GM23338 (cell line): Measurements from ENCODE around the gene AFM. TPM values are rescaled to one million over a fixed set of nuclear protein-coding genes. Genes with fewer than 3 reads are reported as not detected.
A peak's percentile ranks its signal among the peaks of the same experiment; 100 is the strongest.

Experiments used
- ATAC-seq: fragments of 200-7000 bp; cut with Tn5 transposase; 3 replicates; pipeline ENCODE4 v1.9.1; 2020
- DNase-seq: peaks from one replicate; pipeline ENCODE4 v3.0.0-alpha.2; 2015; ENCODE audit warnings: low spot score
- H2AFZ ChIP-seq: fragments of 200-600 bp; sonication (generic); 2 replicates; pipeline ENCODE4 v1.8.0; 2016; ENCODE audit warnings: antibody characterized with exemption, mild to moderate bottlenecking, moderate library complexity
- H3F3A ChIP-seq: fragments of 200-600 bp; sonication (generic); replicated peaks from 2 replicates; pipeline ENCODE4 v1.8.0; 2017; ENCODE audit warnings: antibody characterized with exemption, mixed run types, low read depth
- H3K27ac ChIP-seq: fragments of 200-600 bp; sonication (generic); 2 replicates; pipeline ENCODE4 v1.6.1; 2016; ENCODE audit warnings: low read depth
- H3K27me3 ChIP-seq: fragments of 200-600 bp; sonication (generic); 2 replicates; pipeline ENCODE4 v1.8.0; 2016; ENCODE audit warnings: mild to moderate bottlenecking, mixed run types, moderate library complexity; ENCODE audit not compliant: insufficient read depth
- H3K36me3 ChIP-seq: fragments of 200-600 bp; sonication (generic); 2 replicates; pipeline ENCODE4 v1.8.0; 2016; ENCODE audit warnings: mild to moderate bottlenecking; ENCODE audit not compliant: insufficient read depth
- H3K4me1 ChIP-seq: fragments of 200-600 bp; sonication (generic); 2 replicates; pipeline ENCODE4 v1.8.0; 2016; ENCODE audit warnings: mild to moderate bottlenecking, moderate library complexity; ENCODE audit not compliant: insufficient read depth
- H3K4me2 ChIP-seq: fragments of 200-600 bp; sonication (generic); 2 replicates; pipeline ENCODE4 v1.7.1; 2017; ENCODE audit warnings: mixed run types
- H3K4me3 ChIP-seq: fragments of 200-600 bp; sonication (generic); 2 replicates; pipeline ENCODE4 v1.6.1; 2016; ENCODE audit warnings: mixed run types
- H3K79me2 ChIP-seq: fragments of 200-600 bp; sonication (generic); replicated peaks from 2 replicates; pipeline ENCODE4 v1.8.0; 2017; ENCODE audit warnings: mild to moderate bottlenecking; ENCODE audit not compliant: insufficient read depth
- H3K9me2 ChIP-seq: fragments of 200-600 bp; sonication (generic); 2 replicates; pipeline ENCODE4 v1.8.0; 2017; ENCODE audit not compliant: insufficient read depth
- H4K20me1 ChIP-seq: fragments of 200-600 bp; sonication (generic); replicated peaks from 2 replicates; pipeline ENCODE4 v1.8.0; 2017; ENCODE audit warnings: mild to moderate bottlenecking; ENCODE audit not compliant: insufficient read depth
- H3K27ac Mint-ChIP-seq: 2 replicates; pipeline ENCODE4 v1.8.0; 2020; ENCODE audit warnings: inconsistent platforms, mild to moderate bottlenecking, moderate library complexity, mixed read lengths
- H3K27me3 Mint-ChIP-seq: 3 replicates; pipeline ENCODE4 v1.8.0; 2022; ENCODE audit warnings: low read depth, mild to moderate bottlenecking, moderate library complexity, mixed read lengths, inconsistent platforms; ENCODE audit not compliant: insufficient read depth, poor library complexity
- H3K36me3 Mint-ChIP-seq: 3 replicates; pipeline ENCODE4 v1.8.0; 2021; ENCODE audit warnings: low read depth, mild to moderate bottlenecking, inconsistent platforms, moderate library complexity, mixed read lengths
- H3K4me1 Mint-ChIP-seq: 3 replicates; pipeline ENCODE4 v1.8.0; 2020; ENCODE audit warnings: mild to moderate bottlenecking, inconsistent platforms, mixed read lengths
- H3K4me3 Mint-ChIP-seq: 3 replicates; pipeline ENCODE4 v1.8.0; 2021; ENCODE audit warnings: moderate library complexity, mild to moderate bottlenecking, inconsistent platforms, mixed read lengths
- H3K9me3 Mint-ChIP-seq: 3 replicates; pipeline ENCODE4 v1.8.0; 2020; ENCODE audit warnings: moderate library complexity, mild to moderate bottlenecking, inconsistent platforms, mixed read lengths
- CREB1 ChIP-seq: fragments of 250-450 bp; sonication (Bioruptor Pico); IDR thresholded peaks from 2 replicates; pipeline ENCODE4 v1.5.0; 2020; ENCODE audit warnings: low read depth, mild to moderate bottlenecking, moderate library complexity
- ETS1 ChIP-seq: IDR thresholded peaks from 2 replicates; pipeline ENCODE4 v1.6.1; 2016; ENCODE audit warnings: antibody characterized with exemption
- EZH2 ChIP-seq: fragments of 200-600 bp; sonication (generic); IDR thresholded peaks from one replicate; pipeline ENCODE4 v1.8.0; 2017; ENCODE audit warnings: antibody characterized with exemption, mild to moderate bottlenecking, low read depth; ENCODE audit not compliant: unreplicated experiment
- EZH2phosphoT487 ChIP-seq: fragments of 200-600 bp; sonication (generic); IDR thresholded peaks from one replicate; pipeline ENCODE4 v1.8.1; 2018; ENCODE audit warnings: antibody characterized with exemption; ENCODE audit not compliant: unreplicated experiment
- JUNB ChIP-seq: IDR thresholded peaks from one replicate; pipeline ENCODE4 v1.6.1; 2016; ENCODE audit warnings: antibody characterized with exemption; ENCODE audit not compliant: unreplicated experiment
- NANOG ChIP-seq: IDR thresholded peaks from 2 replicates; pipeline ENCODE4 v1.6.1; 2016; ENCODE audit warnings: antibody characterized with exemption, borderline replicate concordance
- POLR2AphosphoS5 ChIP-seq: IDR thresholded peaks from 2 replicates; pipeline ENCODE4 v1.6.1; 2016; ENCODE audit warnings: antibody characterized with exemption, low read depth
- REST ChIP-seq: IDR thresholded peaks from one replicate; pipeline ENCODE4 v1.6.1; 2018; ENCODE audit warnings: antibody characterized with exemption; ENCODE audit not compliant: unreplicated experiment
- STAT1 ChIP-seq: IDR thresholded peaks from one replicate; pipeline ENCODE4 v1.6.1; 2016; ENCODE audit warnings: antibody characterized with exemption; ENCODE audit not compliant: unreplicated experiment
- ZNF114 ChIP-seq: fragments of 250-450 bp; sonication (Bioruptor Pico); IDR thresholded peaks from 2 replicates; pipeline ENCODE4 v1.5.0; 2020; ENCODE audit warnings: mild to moderate bottlenecking, moderate library complexity
- ZNF331 ChIP-seq: fragments of 250-450 bp; sonication (Bioruptor Pico); IDR thresholded peaks from 2 replicates; pipeline ENCODE4 v1.5.0; 2020; ENCODE audit warnings: low read depth, mild to moderate bottlenecking, moderate library complexity
- ZNF462 ChIP-seq: fragments of 250-450 bp; sonication (Bioruptor Pico); IDR thresholded peaks from 2 replicates; pipeline ENCODE4 v1.5.0; 2020; ENCODE audit warnings: mild to moderate bottlenecking, moderate library complexity
- polyA plus RNA-seq: library from polyadenylated mRNA; unstranded; fragments of >200 nt; fragmentation: Nextera tagmentation; extraction: Ambion mirVana; gene quantifications from 2 replicates; pipeline ENCODE4 v1.2.1, GENCODE V29; 2016
- total RNA-seq: library from RNA; depleted of rRNA; stranded (reverse); fragments of >200 nt; shearing (Covaris generic); gene quantifications from 2 replicates; pipeline ENCODE4 v1.2.3, GENCODE V29; 2014
- TF ChIP-seq, protein P1 (sequence below), 2 experiments: fragments of 200-600 bp in 1 of 2; sonication (generic) in 1 of 2; conservative IDR thresholded peaks; 2 replicates each; pipeline versions ENCODE4 v1.5.1 to v1.6.1; 2016 to 2017; ENCODE audit warnings: antibody characterized with exemption in 2 of 2, low read depth in 2 of 2, mild to moderate bottlenecking in 2 of 2, moderate library complexity in 1 of 2

The AFM gene
- total and polyA plus RNA-seq, 2 experiments from 2014 or later, result not detected

DNA sequence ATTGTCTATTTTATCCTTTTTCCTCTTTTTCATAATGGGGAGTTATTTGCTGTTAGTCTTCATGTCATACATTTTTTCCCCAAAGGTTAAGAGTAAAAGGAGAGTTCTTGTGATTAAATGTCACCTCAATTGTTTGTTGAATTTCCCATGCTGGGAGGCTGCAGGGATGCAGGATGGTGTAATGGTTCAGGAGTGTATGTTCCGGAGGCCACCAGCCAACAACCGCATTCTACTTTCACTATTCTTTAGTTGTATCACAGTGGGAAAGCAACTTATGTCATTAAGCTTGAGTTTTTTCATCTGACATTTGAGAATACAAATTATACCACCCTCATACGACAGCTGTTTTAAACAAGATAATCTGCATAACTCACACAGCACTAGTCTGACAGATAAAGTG, 30.1 kb upstream of the AFM start:
- no peaks in the 10 kb centered on the region for H3K79me2 ChIP-seq
- no peaks in the 10 kb centered on the region for H3F3A ChIP-seq
- TF ChIP-seq EZH2phosphoT487 (no peak), ZNF331 (CRISPR knock-in tag) (no peak), REST (no peak), ETS1 (no peak), CREB1 (0 out of 2 replicates have a peak, but pooled peaks have one; percentile 4), POLR2AphosphoS5 (no peak), EZH2 (no peak), ZNF114 (CRISPR knock-in tag) (no peak), NANOG (peak; percentile 95), ZNF462 (CRISPR knock-in tag) (0 out of 2 replicates have a peak, but pooled peaks have one; percentile 56), STAT1 (no peak), JUNB (no peak)
- TF ChIP-seq, protein P1, sequence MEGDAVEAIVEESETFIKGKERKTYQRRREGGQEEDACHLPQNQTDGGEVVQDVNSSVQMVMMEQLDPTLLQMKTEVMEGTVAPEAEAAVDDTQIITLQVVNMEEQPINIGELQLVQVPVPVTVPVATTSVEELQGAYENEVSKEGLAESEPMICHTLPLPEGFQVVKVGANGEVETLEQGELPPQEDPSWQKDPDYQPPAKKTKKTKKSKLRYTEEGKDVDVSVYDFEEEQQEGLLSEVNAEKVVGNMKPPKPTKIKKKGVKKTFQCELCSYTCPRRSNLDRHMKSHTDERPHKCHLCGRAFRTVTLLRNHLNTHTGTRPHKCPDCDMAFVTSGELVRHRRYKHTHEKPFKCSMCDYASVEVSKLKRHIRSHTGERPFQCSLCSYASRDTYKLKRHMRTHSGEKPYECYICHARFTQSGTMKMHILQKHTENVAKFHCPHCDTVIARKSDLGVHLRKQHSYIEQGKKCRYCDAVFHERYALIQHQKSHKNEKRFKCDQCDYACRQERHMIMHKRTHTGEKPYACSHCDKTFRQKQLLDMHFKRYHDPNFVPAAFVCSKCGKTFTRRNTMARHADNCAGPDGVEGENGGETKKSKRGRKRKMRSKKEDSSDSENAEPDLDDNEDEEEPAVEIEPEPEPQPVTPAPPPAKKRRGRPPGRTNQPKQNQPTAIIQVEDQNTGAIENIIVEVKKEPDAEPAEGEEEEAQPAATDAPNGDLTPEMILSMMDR (conservative IDR thresholded peaks at IDR 0.05; ENCODE audit: low read depth in 2 of 2), result no peak
- H3K4me3 ChIP-seq, result no peak overlapping the region
- H4K20me1 ChIP-seq, result no peaks in the 10 kb centered on the region
- no peaks in the 10 kb centered on the region for H3K27me3 ChIP-seq
- peaks cover 52% of the 10 kb centered on the region for H3K4me1 ChIP-seq
- H3K27me3 Mint-ChIP-seq, result peaks cover 9% of the 10 kb centered on the region
- H3K27ac ChIP-seq, result peak overlapping the region; percentile 50; the same call in 1 of the 2 replicates
- peaks cover 58% of the 10 kb centered on the region for H3K4me1 Mint-ChIP-seq
- DNase-seq, result peak; percentile 62
- ATAC-seq, result peak; percentile 77
- H3K36me3 Mint-ChIP-seq, result peaks cover 4% of the 10 kb centered on the region; the same call in 1 of the 3 replicates
- no peaks in the 10 kb centered on the region for H3K9me3 Mint-ChIP-seq
- H3K36me3 ChIP-seq, result no peaks in the 10 kb centered on the region
- H3K27ac Mint-ChIP-seq, result no peak overlapping the region
- no peak overlapping the region for H2AFZ ChIP-seq
- peaks cover 2% of the 10 kb centered on the region; the same call in 1 of the 2 replicates for H3K9me2 ChIP-seq
- H3K4me3 Mint-ChIP-seq, result no peak overlapping the region
- H3K4me2 ChIP-seq, result peak overlapping the region; percentile 24
